Measurements from ENCODE around the gene AOX1.

- TF ChIP-seq CTCF (IDR thresholded peaks at IDR 0.05) (no peak), POLR2A (IDR thresholded peaks at IDR 0.05) (no peak)
Measured at GRCh38 chr2:200702044-200702443, 116.2 kb downstream of the AOX1 start.

Data from prostate gland (tissue), 2 donors.